ENCODE measurements around the gene TSPAN31. TPM values are rescaled to one million over a fixed set of nuclear protein-coding genes. Genes with fewer than 3 reads are reported as not detected.

Gene TSPAN31
- total RNA-seq, 1 experiment from 2014 or later = 64.1 TPM

- DNase-seq (ENCODE audit: low spot score) = no peak
Measured at GRCh38 chr12:57722716-57723629, 21.9 kb upstream of the TSPAN31 start.

DNA sequence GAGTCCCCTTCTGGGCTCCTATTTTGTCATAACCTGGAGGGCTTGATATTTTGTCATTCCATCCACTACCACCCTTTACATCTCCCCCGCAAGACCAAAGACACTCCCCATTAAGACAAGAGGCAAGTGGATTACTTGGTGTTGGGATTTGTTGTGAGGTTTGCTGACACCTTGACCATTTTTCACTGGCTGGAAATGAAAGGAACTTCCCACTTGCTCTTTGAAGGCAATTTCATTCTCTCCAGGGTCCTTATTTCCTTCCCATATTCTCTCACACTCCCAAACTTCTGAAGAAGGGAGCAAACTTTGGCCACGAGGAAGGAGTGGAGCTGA is 21.2 kb upstream of the TSPAN31 start:
- no peak for DNase-seq (ENCODE audit: low spot score)

DNA sequence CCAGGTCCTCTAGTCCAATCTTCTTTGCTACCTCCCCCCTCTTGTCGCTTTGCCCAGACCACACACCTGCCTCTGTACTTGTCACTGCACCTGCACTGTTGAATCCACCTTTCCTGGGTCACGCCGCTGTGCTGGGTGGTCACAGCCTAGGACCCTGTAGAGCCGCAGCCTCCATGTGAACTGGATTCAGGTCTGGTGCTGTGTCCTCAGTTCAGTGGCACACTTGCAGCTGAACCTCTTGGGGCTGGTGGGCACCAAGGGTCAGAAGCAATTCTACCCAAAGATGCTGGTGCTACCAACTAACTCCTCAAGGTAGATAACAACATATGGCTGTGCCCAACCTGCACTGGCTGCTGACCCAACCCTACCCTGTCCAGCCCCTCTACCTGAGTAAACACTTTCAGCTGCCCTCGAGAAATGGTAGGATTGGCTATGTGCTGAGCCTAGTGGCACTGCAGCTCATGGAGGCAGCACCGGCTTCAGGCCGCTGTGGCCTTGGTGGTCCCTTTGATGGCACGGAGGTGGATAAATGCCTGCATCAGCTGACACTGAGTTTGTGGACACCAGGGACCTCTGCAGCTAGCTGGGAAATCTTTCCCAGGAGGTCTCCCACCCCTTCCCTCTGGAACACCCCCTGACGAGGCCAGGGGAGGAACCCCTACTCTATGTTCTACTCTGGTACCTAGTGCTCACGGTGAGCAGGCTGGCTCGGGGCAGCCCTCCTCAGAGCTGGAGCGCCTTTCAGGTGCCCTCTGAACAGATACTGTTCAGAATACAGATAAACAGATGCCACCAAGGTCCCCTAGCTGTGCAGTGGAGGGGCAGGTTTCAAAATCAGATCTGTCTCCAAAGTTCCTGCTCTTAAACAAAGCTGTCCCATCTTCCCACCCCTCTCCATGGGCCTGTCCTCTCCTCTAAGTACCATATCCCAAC is 20.6 kb upstream of the TSPAN31 start:
- no peak for DNase-seq (ENCODE audit: low spot score)

GRCh38 chr12:57724936-57725740 is 19.7 kb upstream of the TSPAN31 start:
- no peak for DNase-seq (ENCODE audit: low spot score)

DNA sequence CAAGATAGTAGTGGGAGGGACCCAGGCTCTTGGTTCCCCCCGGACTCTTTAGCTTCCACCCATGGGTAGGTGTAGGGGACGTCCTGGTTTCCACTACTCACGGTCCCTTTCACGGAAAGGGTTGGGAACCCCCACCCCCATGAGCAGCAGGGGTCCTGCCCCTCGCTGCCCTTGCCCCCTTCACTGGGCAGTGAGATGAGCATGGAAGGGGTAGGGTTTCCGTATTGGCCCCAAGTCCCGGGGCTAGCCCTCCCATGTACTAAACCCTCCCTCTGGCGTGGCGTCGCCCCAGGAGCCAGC is 19.0 kb upstream of the TSPAN31 start:
- DNase-seq (ENCODE audit: low spot score) = no peak

DNA sequence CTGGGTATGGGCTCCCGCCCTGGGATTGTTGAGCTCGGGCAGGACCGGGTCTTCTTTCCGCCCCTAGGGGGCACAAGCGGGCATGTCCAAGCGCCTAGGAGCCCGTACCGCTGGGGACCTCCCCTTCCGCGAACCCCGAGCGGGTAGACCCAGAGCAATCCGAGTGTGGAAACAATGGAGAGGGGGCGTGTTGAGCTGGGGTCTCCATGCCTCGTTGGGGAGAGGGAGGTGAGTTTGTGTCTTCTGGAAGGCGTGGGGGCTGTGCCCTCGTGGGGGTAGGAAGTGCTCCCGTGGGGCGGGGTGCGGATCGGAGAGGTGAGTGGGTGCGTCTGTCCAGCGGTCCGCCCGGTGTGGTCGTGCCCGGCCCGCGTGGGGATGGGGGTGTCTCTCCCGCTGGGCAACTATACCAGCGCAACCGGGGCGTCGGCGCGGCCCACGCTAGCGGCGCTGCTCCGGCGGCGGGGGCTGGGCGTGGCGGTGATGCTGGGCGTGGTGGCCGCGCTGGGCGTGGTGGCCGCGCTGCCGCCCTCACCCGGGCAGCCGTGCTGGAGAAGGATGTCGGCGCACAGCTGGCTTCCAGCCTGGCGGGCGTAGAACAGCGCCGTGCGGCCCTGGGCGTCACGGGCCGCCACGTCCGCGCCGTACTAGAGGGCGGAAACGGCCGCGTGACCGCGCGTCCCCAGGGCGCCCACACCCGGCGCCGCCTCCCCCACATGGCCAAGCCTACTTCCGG is 18.5 kb upstream of the TSPAN31 start:
- DNase-seq (ENCODE audit: low spot score) = peak; percentile 74

GRCh38 chr12:57726884-57727757 is 17.7 kb upstream of the TSPAN31 start:
- no peak for DNase-seq (ENCODE audit: low spot score)

DNA sequence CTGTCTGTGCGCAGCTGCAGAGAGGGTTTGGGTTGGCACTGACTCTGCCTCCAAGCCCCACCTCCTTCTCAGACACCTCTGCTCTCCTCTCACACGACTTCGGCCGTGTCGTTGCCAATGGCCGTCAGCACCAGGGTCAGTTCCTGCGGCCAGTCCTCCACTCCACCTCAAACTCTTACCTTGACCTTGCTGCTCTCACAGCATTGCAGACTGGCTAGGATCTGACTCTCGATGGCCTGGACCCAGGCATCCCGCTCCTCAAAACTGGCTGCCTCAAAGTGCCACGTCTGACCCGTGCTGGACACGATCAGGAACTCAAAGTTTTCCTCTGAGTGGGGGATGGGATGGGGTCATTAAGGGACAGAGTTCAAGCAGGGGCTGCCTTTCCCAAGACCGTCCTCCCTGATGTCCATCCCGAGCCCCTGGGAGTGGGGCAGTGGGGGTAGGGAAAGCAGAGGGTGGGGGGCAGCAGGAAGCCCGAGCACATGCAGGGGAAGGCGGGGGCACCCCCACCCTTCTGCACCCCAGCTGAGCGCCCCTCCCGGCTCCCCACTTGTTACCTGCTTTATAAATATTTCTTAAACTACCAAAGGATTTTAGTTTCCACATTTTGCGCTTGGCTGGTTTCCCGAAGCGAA is 17.0 kb upstream of the TSPAN31 start:
- no peak for DNase-seq (ENCODE audit: low spot score)

DNA sequence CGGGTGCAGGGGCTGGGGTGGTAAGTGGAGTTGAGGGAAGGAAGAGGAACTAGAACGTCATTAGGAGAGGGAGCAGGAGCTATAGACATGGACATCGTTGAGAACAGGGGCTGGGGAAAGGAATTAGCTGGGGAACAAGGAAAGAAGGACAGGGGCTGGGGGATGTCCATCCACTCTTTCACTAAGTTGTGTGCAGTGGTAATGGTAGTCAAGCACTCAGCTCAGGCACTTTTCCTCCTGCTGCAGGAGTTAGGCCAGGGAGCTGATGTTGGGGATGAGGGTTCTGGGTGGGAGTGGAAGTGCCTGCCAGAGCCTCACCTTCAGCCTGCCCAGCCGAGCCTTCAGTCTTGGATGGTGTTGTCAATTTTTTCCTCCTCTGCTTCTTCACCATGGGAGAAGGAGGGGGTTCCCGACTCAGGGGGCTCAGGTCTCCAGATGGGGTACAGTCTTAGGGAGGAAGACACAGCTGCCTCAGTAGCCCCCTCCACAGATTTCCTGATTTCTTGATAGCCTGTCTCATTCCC is 15.5 kb upstream of the TSPAN31 start:
- no peak for DNase-seq (ENCODE audit: low spot score)

DNA sequence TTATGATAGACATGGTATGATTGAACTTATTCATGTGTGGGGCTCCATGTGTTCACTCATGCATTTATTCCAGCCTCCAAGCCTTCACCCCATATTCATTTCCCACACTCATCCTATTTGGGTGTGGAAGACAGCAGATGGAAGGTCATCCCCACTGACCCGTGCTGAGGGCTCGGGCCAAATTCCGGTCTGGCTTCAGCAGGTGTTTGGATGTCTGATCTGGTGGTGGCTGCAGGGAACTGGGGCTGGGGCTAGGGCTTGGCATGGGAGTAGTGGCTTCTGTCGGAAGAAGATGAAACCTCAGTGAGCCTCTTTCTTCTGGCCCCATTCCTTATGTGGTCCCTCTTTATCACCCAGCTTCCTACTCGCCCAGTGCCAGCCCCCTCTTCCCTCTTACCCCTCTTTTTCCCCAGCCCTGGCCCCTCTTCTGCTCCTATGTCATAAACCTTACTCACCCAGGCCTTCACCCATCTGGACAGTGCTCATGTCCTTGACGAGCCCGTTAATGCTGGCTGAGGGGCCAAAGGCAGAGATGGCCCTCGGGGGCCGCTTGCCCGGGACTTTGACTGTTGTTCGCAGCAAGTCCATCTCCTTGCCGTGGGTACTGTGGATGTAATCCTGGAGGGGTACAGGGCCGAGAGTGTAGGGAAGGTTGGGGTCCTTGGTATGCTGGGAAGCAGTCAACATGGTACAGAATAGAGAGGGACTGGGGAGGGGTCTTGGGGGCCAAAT is 14.3 kb upstream of the TSPAN31 start:
- no peak for DNase-seq (ENCODE audit: low spot score)

GRCh38 chr12:57731411-57732080 is 13.3 kb upstream of the TSPAN31 start:
- no peak for DNase-seq (ENCODE audit: low spot score)

- DNase-seq (ENCODE audit: low spot score) = no peak
Measured at GRCh38 chr12:57732270-57732669, 12.6 kb upstream of the TSPAN31 start.

DNA sequence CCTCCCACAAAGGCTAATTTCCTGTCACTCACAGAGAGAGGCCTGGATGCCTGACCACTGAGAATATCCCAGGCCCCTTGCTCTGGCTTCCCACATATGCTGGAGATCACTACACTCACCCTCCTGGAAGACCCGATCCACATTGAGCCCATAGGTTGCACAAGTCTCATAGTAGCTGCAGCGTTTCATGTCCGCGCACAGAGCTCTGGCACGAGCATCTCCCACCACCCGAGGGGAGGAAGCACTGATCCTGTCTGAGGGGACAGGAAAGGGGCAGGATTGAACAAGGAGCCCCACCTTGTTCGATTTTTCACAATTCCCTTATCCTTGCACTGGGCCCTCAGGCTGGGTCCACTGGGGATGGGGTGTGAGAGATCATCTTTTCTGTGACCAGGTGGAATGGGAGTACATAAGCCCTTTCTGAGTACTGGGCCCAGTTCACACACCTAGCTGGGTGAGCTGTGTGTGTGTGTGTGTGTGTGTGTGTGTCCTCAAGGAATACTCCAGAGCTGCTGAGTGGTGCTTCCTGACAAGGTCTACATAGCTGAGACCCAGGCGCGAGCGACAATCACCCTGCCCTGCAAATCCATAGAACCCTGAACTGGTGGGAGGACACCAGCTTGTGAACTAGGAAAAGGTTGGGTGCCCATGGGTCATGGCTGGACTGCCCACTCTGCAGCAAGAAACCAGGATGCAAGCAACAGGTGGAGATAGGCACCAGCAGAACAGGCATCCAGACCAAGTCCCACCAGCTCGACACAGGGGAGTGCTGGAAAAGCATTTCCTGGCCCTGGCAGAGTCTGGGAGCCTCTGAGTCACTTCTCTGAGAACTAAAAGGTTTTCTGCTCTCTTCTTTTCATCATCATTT is 11.9 kb upstream of the TSPAN31 start:
- DNase-seq (ENCODE audit: low spot score) = no peak

DNA sequence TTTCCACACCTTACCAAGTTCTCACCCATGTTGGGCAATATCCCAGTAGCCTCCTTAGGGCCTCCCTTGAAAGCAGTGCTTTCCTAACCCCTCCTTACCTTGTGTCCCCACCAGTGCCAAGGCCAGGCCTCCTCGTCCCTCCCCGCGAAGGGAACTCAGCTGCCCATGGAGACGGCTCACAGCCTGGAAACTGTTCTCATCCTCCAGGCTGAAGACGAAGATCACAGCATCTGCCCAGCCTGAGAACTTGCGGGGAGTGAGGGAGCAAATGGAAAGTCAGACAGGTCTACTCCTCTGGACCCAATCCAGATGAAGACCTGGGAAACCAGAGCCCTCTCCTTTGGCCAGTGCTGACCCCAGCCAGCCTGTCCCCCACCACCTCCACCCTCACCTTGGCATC is 10.9 kb upstream of the TSPAN31 start:
- no peak for DNase-seq (ENCODE audit: low spot score)

GRCh38 chr12:57734591-57734990 is 10.2 kb upstream of the TSPAN31 start:
- no peak for DNase-seq (ENCODE audit: low spot score)

DNA sequence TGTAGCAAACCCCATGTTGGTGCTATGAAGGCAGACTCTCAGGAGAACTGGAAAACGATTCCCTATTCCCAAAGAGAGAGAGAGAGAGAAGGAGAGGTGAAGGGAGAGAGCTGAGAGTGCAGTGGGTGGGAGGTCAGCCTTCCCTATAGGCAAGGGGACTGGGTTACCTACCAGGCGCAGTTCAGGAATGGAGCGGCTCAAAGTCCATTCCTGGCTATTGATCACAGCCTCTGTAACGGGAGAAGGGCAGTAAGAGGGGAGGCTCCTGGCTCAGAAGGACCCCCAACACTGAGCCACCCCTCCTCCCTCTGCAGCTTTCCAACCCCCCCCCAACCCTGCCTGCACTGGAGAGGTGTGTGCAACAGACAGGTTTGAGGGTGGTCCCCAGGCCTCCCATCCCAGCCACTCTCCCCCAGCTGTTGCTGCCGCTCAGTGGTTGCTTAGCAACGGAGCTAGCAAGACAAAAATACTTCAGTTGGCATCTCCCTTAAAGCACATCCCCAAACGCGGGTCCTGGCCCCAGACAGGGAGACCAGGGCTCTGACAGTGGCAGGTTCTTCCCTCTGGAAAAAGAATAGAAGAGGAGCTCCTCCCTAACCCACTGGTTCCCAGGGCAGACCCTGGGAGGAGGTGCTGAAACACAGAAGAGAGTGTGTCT is 9.5 kb upstream of the TSPAN31 start:
- no peak for DNase-seq (ENCODE audit: low spot score)
